Fibroblast of lung (primary cell): ENCODE data around the gene WWP2.

ENCODE experiments used
- EZH2 ChIP-seq: IDR thresholded peaks from 2 replicates; pipeline ENCODE4 v1.5.1; 2012; ENCODE audit warnings: low read length, control low read depth, mild to moderate bottlenecking; ENCODE audit errors: missing control alignments
- TF ChIP-seq, protein P1 (sequence below), 2 donors: IDR thresholded peaks in 1 of 2; conservative IDR thresholded peaks in 1 of 2; 1 replicate in 1 of 2; 2 replicates in 1 of 2; pipeline ENCODE4 v1.5.1; 2011 to 2012; ENCODE audit warnings: low read length in 2 of 2, control low read depth in 1 of 2, inconsistent platforms in 1 of 2, low read depth in 1 of 2, mild to moderate bottlenecking in 1 of 2

DNA sequence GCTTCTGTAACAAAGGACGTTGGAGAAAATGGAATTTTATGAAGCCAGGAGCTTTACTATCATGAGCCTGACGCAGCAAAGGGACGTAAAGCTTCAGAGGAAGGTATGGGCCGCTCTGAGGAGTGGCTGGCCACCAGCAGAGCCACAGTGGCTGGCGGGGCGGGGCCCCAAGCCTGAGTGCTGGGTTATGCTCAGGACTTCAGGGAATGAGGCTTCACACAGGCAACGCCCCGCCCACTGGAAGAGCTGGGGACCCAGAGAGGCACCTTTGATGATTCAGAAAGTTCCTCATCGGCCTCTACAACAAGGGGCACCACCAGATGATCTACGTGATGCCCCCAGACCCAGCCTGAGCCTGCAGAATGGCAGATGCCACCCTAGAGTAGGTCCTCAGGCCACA, 16.2 kb upstream of the WWP2 start:
- no peak for TF ChIP-seq EZH2
- TF ChIP-seq, protein P1, sequence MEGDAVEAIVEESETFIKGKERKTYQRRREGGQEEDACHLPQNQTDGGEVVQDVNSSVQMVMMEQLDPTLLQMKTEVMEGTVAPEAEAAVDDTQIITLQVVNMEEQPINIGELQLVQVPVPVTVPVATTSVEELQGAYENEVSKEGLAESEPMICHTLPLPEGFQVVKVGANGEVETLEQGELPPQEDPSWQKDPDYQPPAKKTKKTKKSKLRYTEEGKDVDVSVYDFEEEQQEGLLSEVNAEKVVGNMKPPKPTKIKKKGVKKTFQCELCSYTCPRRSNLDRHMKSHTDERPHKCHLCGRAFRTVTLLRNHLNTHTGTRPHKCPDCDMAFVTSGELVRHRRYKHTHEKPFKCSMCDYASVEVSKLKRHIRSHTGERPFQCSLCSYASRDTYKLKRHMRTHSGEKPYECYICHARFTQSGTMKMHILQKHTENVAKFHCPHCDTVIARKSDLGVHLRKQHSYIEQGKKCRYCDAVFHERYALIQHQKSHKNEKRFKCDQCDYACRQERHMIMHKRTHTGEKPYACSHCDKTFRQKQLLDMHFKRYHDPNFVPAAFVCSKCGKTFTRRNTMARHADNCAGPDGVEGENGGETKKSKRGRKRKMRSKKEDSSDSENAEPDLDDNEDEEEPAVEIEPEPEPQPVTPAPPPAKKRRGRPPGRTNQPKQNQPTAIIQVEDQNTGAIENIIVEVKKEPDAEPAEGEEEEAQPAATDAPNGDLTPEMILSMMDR (conservative IDR thresholded peaks at IDR 0.05 in 1 of 2, IDR thresholded peaks at IDR 0.05 in 1 of 2; ENCODE audit: low read depth in 1 of 2, low read length in 2 of 2) = no peak
